ENCODE results near the gene CREB5. TPM values are rescaled to one million over a fixed set of nuclear protein-coding genes. Genes with fewer than 3 reads are reported as not detected.

Gene CREB5
- total RNA-seq, 1 experiment from 2014 or later: 5.2 TPM

- Histone ChIP-seq H3K9me2 (replicated peaks; ENCODE audit: low read length) (no peaks in the 10 kb centered on the region), H3K9ac (ENCODE audit: low read length) (no peak overlapping the region), H3K4me3 (ENCODE audit: low read length) (no peak overlapping the region), H4K20me1 (ENCODE audit: low read length) (no peaks in the 10 kb centered on the region), H3K9me3 (ENCODE audit: low read length) (peaks cover 10% of the 10 kb centered on the region; the same call in 1 of the 2 replicates), H3K27ac (ENCODE audit: low read length) (no peak overlapping the region), H3K27me3 (ENCODE audit: low read length) (no peaks in the 10 kb centered on the region), H3F3A (ENCODE audit: low read length, unreplicated experiment) (no peaks in the 10 kb centered on the region), H2AFZ (ENCODE audit: low read length) (no peak overlapping the region), H3K36me3 (ENCODE audit: low read depth, low read length) (no peaks in the 10 kb centered on the region), H3K79me2 (ENCODE audit: low read length) (no peaks in the 10 kb centered on the region), H3K4me1 (ENCODE audit: insufficient read depth, low read length) (no peaks in the 10 kb centered on the region), H3K4me2 (ENCODE audit: low read length) (no peak overlapping the region)
- TF ChIP-seq CTCF (conservative IDR thresholded peaks at IDR 0.05; ENCODE audit: low read depth, low read length) (no peak), EZH2 (IDR thresholded peaks at IDR 0.05; ENCODE audit: low read length, unreplicated experiment) (no peak), EZH2phosphoT487 (IDR thresholded peaks at IDR 0.05; ENCODE audit: borderline replicate concordance, low read length) (no peak)
- POLR2A ChIA-PET (ENCODE audit: unreplicated experiment): no interaction called here
- DNase-seq (no peak), ATAC-seq (no peak)
- CTCF ChIA-PET: no interaction called here
- BruUV-seq (replicated peaks): no TSS peak
- intact Hi-C loops (cut with micrococcal nuclease): loop anchor here (5.0 kb wide), 1 partner anchor 39 kb away; no protein-coding TSS in a partner anchor
Observed at GRCh38 chr7:28658381-28658780, 246.1 kb downstream of the CREB5 start.

- no peak overlapping the region for H3K27ac ChIP-seq (ENCODE audit: low read length)
- H3K9me2 ChIP-seq (replicated peaks; ENCODE audit: low read length): no peaks in the 10 kb centered on the region
- no peaks in the 10 kb centered on the region for H3K27me3 ChIP-seq (ENCODE audit: low read length)
- H3K9ac ChIP-seq (ENCODE audit: low read length): no peak overlapping the region
- no peaks in the 10 kb centered on the region for H4K20me1 ChIP-seq (ENCODE audit: low read length)
- DNase-seq: no peak
- TF ChIP-seq EZH2phosphoT487 (IDR thresholded peaks at IDR 0.05; ENCODE audit: borderline replicate concordance, low read length) (no peak), EZH2 (IDR thresholded peaks at IDR 0.05; ENCODE audit: low read length, unreplicated experiment) (no peak), CTCF (conservative IDR thresholded peaks at IDR 0.05; ENCODE audit: low read depth, low read length) (no peak)
- H3K9me3 ChIP-seq (ENCODE audit: low read length): peaks cover 10% of the 10 kb centered on the region; the same call in 1 of the 2 replicates
- ChIA-PET POLR2A (ENCODE audit: unreplicated experiment) (no interaction called here), CTCF (interaction anchor here (0.6 kb wide), 1 partner anchor 91 kb away, joined by 3 read pairs; no protein-coding TSS in a partner anchor)
- intact Hi-C loops (cut with micrococcal nuclease): no loop called here
- H2AFZ ChIP-seq (ENCODE audit: low read length): no peak overlapping the region
- no TSS peak for BruUV-seq (replicated peaks)
- H3F3A ChIP-seq (ENCODE audit: low read length, unreplicated experiment): no peaks in the 10 kb centered on the region
- H3K79me2 ChIP-seq (ENCODE audit: low read length): no peaks in the 10 kb centered on the region
- H3K4me2 ChIP-seq (ENCODE audit: low read length): no peak overlapping the region
- H3K36me3 ChIP-seq (ENCODE audit: low read depth, low read length): no peaks in the 10 kb centered on the region
- no peak for ATAC-seq
- H3K4me3 ChIP-seq (ENCODE audit: low read length): no peak overlapping the region
- peaks cover 3% of the 10 kb centered on the region for H3K4me1 ChIP-seq (ENCODE audit: insufficient read depth, low read length)
Observed at GRCh38 chr7:28660132-28660531, 247.8 kb downstream of the CREB5 start.

- H4K20me1 ChIP-seq (ENCODE audit: low read length): no peaks in the 10 kb centered on the region
- H3K27ac ChIP-seq (ENCODE audit: low read length): no peak overlapping the region
- no peaks in the 10 kb centered on the region for H3K79me2 ChIP-seq (ENCODE audit: low read length)
- no peaks in the 10 kb centered on the region for H3K9me2 ChIP-seq (replicated peaks; ENCODE audit: low read length)
- H3F3A ChIP-seq (ENCODE audit: low read length, unreplicated experiment): no peaks in the 10 kb centered on the region
- H3K4me1 ChIP-seq (ENCODE audit: insufficient read depth, low read length): peaks cover 18% of the 10 kb centered on the region
- H3K27me3 ChIP-seq (ENCODE audit: low read length): no peaks in the 10 kb centered on the region
- H3K9me3 ChIP-seq (ENCODE audit: low read length): peaks cover 10% of the 10 kb centered on the region; the same call in 1 of the 2 replicates
- DNase-seq (no peak), ATAC-seq (no peak)
- no peak for TF ChIP-seq EZH2phosphoT487 (IDR thresholded peaks at IDR 0.05; ENCODE audit: borderline replicate concordance, low read length)
- ChIA-PET CTCF (no interaction called here), POLR2A (ENCODE audit: unreplicated experiment) (no interaction called here)
- intact Hi-C loops (cut with micrococcal nuclease): no loop called here
- BruUV-seq (replicated peaks): no TSS peak
- H2AFZ ChIP-seq (ENCODE audit: low read length): no peak overlapping the region
- no peak overlapping the region for H3K4me3 ChIP-seq (ENCODE audit: low read length)
- no peak overlapping the region for H3K9ac ChIP-seq (ENCODE audit: low read length)
- no peaks in the 10 kb centered on the region for H3K36me3 ChIP-seq (ENCODE audit: low read depth, low read length)
- no peak overlapping the region for H3K4me2 ChIP-seq (ENCODE audit: low read length)
Observed at GRCh38 chr7:28661826-28662595, 249.7 kb downstream of the CREB5 start.

Data from PC-3 (cell line).